Measurements from ENCODE around the gene CCNDBP1. TPM values are rescaled to one million over a fixed set of nuclear protein-coding genes. Genes with fewer than 3 reads are reported as not detected.
"Not testable (repeated sequence)": the region's sequence is repeated elsewhere in the genome, so short reads cannot be mapped to it uniquely, and the experiment has no call there.

CCNDBP1 gene, protein sequence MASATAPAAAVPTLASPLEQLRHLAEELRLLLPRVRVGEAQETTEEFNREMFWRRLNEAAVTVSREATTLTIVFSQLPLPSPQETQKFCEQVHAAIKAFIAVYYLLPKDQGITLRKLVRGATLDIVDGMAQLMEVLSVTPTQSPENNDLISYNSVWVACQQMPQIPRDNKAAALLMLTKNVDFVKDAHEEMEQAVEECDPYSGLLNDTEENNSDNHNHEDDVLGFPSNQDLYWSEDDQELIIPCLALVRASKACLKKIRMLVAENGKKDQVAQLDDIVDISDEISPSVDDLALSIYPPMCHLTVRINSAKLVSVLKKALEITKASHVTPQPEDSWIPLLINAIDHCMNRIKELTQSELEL
- 63.4 and 70.6 TPM in 2 replicates for total RNA-seq

DNA sequence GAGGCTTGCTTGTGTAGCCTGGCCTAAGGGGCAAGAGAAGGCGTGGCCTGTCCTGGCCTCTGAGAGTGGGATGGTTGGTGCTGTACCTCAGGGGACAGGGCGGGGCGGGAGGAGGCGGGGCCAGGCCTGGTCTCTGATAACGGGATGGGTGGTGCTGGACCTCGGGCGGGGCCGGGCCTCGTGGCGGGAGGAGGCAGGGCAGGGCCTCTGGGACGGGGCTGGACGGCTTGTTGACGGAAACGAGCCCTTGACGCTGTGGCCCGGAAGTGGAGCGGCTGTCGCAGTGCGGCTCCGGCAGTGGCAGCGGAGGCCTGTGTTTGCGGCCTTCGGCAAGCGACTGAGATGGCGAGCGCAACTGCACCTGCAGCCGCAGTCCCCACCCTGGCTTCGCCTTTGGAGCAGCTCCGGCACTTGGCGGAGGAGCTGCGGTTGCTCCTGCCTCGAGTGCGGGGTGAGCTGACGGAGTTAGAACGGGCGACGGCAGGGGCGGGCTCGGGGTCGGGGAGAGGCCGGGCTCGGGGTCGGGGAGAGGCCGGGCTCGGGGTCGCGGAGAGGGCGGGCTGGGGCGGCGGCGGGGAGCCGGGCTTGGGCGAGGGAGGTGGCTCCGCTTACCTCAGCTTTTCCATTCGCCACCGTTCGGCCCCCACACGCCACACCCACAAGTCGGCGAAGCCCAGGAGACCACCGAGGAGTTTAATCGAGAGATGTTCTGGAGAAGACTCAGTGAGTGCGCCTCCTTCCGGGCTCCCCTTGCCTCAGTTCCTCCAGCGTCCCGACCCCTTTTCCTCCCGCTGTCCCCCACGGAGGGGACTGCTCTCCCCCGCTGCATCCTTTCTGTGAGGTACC, at the start of gene CCNDBP1:
Gene CCNDBP1 (plus strand): TSS at position 247 of the 846 bp plus-strand sequence. CDS start 96 bp downstream, at position 343.
- peak; percentile 70 to 92 for DNase-seq (ENCODE audit: low read depth in 2 of 2)

GRCh38 chr15:43143203-43143941, 41.8 kb upstream of the CCNDBP1 start:
- no peak for DNase-seq (ENCODE audit: low read depth in 2 of 2)

GRCh38 chr15:43144512-43144911, 40.7 kb upstream of the CCNDBP1 start:
- DNase-seq (ENCODE audit: low read depth in 2 of 2), result no peak

DNA sequence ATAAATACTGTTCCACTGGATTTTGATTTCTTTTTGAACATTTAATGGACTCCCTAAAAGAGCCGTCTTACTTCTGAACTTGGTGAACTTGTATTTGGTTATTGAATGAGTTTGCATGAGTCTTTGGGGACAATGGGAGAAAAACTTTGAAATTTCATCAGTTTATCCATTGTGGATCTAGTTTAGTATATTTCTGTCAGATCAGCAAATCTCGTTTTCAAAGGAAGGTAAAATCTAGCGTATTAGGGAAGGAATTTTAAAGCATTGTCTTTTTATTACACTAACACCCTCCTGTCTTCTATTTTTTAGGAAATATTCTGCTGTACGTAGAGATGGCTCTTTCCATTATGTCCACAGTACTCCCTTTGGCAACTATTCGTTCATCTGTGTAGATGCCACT, 39.0 kb upstream of the CCNDBP1 start:
- no peak for DNase-seq (ENCODE audit: low read depth in 2 of 2)

- peak in 1 of 2 donors; percentile 88 for DNase-seq (ENCODE audit: low read depth in 2 of 2)
Measured at GRCh38 chr15:43150191-43150929, 34.8 kb upstream of the CCNDBP1 start.

- no peak for DNase-seq (ENCODE audit: low read depth in 2 of 2)
Measured at GRCh38 chr15:43151688-43152087, 33.5 kb upstream of the CCNDBP1 start.

DNA sequence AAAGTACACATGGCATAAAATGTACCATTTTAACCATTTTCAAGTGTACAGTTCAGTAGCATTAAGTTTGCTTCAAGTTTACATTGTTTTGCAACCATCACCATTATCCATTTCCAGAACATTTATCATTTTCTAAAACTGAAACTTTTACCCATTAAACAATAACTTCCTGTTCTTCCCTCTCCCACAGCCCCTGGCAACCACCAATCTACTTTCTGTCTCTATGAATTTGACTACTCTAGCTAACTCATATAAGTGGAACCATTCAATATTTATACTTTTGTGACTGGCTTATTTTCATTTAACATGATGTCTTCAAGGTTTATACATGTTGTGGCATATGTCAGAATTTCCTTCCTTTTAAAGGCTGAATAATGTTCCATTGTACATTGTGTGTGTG, 31.9 kb upstream of the CCNDBP1 start:
- DNase-seq (ENCODE audit: low read depth in 2 of 2), result peak in 1 of 2 donors; percentile 43

DNA sequence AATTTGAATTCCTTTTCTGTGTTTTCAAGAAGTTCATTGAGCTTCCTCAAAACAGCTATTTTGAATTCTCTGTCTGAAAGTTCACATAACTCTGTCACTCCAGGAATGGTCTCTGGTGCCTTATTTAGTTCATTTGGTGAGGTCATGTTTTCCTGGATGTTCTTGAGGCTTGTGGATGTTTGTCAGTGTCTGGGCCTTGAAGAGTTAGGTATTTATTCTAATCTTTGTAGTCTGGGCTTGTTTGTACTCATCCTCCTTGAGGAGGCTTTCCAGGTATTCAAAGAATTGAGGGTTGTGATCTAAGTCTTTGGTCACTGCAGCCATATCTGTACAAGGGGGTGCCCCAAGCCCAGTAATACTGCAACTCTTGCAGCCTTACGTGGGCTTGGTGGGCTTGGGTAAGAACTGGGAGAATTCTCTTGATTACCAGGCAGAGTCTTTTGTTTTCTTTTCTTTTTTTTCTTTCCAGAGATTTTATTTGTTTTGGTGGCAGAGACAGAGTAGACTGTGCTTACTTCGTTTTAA, 19.3 kb upstream of the CCNDBP1 start:
- DNase-seq (ENCODE audit: low read depth in 2 of 2), result no peak

DNA sequence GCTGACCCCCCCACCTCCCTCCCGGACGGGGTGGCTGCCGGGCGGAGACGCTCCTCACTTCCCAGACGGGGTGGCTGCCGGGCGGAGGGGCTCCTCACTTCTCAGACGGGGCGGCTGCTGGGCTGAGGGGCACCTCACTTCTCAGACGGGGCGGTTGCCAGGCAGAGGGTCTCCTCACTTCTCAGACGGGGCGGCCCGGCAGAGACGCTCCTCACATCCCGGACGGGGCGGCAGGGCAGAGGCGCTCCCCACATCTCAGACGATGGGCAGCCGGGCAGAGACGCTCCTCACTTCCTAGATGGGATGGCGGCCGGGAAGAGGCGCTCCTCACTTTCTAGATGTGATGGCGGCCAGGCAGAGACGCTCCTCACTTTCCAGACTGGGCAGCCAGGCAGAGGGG, 17.9 kb upstream of the CCNDBP1 start:
- DNase-seq (ENCODE audit: low read depth in 2 of 2), result not testable (repeated sequence)

GRCh38 chr15:43168192-43169107, 16.8 kb upstream of the CCNDBP1 start:
- DNase-seq (ENCODE audit: low read depth in 2 of 2), result no peak

DNA sequence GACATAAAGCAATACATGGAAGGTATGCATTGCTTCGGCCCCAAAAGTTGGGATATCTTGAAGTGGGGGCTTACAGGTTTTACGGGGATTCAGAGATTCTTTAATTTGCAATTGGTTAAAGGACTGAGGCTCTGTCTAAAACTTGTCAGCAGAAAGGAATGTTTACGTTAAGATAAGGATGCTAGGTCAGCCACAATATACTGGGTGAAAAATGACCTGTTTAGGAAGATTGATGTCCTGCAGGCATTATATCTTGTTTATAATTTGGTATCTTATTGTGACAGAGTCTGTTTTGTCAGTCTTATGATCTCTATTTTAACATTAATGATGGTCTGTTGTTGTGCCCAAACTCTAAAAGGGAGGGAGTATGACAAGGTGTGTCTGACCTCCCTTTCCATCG, 15.3 kb upstream of the CCNDBP1 start:
- DNase-seq (ENCODE audit: low read depth in 2 of 2), result no peak

GRCh38 chr15:43175656-43176309, 9.4 kb upstream of the CCNDBP1 start:
- not testable (repeated sequence) for DNase-seq (ENCODE audit: low read depth in 2 of 2)

DNA sequence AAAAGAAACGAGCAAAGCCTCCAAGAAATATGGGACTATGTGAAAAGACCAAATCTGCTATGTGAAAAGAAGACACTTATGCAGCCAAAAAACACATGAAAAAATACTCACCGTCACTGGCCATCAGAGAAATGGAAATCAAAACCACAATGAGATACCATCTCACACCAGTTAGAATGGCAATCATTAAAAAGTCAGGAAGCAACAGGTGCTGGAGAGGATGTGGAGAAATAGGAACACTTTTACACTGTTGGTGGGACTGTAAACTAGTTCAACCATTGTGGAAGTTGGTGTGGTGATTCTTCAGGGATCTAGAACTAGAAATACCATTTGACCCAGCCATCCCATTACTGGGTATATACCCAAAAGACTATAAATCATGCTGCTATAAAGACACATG, 8.1 kb upstream of the CCNDBP1 start:
- not testable (repeated sequence) for DNase-seq (ENCODE audit: low read depth in 2 of 2)

DNA sequence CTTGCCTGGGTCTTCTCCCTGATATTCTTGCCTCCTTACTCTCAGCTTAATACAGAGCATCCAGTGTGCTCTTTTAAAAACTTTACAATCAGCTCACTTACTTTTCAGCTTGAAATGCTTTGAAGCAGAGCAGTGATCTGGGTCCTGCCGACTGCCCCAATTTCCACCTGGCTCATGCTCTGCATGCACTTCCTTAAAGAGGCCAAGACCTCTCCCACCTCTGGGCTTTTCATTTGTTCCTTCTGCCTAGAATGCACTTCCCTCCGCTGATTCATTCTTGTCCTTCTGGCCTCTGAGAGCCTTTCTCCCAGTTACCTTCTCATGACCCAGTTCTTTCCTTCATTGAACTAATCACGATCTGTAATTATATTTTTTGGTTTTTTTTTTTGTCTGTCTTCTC, 1.9 kb upstream of the CCNDBP1 start:
- DNase-seq (ENCODE audit: low read depth in 2 of 2), result no peak

GRCh38 chr15:43184407-43185124, 637 bp upstream of the CCNDBP1 start:
- no peak for DNase-seq (ENCODE audit: low read depth in 2 of 2)

- peak in 1 of 2 donors; percentile 11 for DNase-seq (ENCODE audit: low read depth in 2 of 2)
Measured at GRCh38 chr15:43186003-43186353, 775 bp downstream of the CCNDBP1 start.

DNA sequence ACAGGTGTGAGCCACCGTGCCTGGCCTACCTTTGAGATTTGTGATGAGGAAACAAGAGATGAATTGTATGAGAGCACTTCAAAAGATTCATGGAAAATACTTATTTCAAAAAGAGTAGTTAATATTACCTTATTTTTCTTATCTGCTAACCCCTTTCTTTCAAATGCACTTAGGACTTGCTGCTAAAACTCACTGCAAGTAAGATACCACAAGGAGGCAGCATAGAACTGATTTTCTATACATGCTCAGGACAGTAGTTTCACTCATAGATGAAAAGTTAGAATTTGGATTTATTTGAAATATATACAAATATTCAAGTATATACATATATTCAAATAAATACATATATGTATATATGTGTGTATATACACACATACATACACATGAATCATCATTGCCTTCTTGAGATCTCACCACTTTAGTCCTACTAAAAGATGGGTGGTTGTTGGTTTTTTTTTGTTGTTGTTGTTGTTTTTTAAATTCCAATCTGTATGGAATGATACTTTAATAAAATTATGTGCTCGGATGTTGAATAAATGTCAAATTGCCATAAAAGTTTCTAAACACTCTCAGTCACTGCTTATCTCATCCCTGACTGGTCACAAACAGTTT, 2.4 kb downstream of the CCNDBP1 start:
- DNase-seq (ENCODE audit: low read depth in 2 of 2), result peak; percentile 76 to 77

- peak in 1 of 2 donors; percentile 55 for DNase-seq (ENCODE audit: low read depth in 2 of 2)
Measured at GRCh38 chr15:43189296-43189695, 4.1 kb downstream of the CCNDBP1 start.

Measured in lung microvascular endothelial cell (primary cell).